ENCODE measurements around the gene FEM1B.

- TF ChIP-seq CTCF (conservative IDR thresholded peaks at IDR 0.05; ENCODE audit: low read depth, low read length), result no peak
- no peak for TF ChIP-seq EZH2 (IDR thresholded peaks at IDR 0.05; ENCODE audit: borderline replicate concordance, low read depth, low read length, poor library complexity, severe bottlenecking)
Measured at GRCh38 chr15:68279779-68280753, 2.5 kb downstream of the FEM1B start.

Measured in A673 (cell line).